SK-N-SH treated with all-trans-retinoic acid at 6 μM for 48 hours (cell line): ENCODE measurements around the gene KCNJ12.

Experiments
- ATAC-seq: fragments of 200-7000 bp; cut with Tn5 transposase; 3 replicates; pipeline ENCODE4 v1.9.1; 2020; ENCODE audit warnings: mild to moderate bottlenecking, moderate library complexity
- ARNTL ChIP-seq: fragments of 450-650 bp; formaldehyde crosslinking; IDR thresholded peaks from 2 replicates; pipeline ENCODE4 v1.5.0; 2020; ENCODE audit warnings: low read depth, mild to moderate bottlenecking, moderate library complexity, borderline replicate concordance
- BACH2 ChIP-seq: fragments of 250-450 bp; sonication (Bioruptor Pico); IDR thresholded peaks from 2 replicates; pipeline ENCODE4 v1.9.0; 2021; ENCODE audit warnings: mild to moderate bottlenecking, borderline replicate concordance
- CREB5 ChIP-seq: fragments of 250-450 bp; sonication (Bioruptor Pico); IDR thresholded peaks from 2 replicates; pipeline ENCODE4 v1.5.1; 2020; ENCODE audit warnings: low read depth, mild to moderate bottlenecking, moderate library complexity
- CSDC2 ChIP-seq: fragments of 250-450 bp; sonication (Bioruptor Pico); IDR thresholded peaks from 2 replicates; pipeline ENCODE4 v1.5.0; 2020; ENCODE audit warnings: mild to moderate bottlenecking, moderate library complexity
- CSRNP3 ChIP-seq: fragments of 250-450 bp; sonication (Bioruptor Pico); IDR thresholded peaks from 2 replicates; pipeline ENCODE4 v1.5.1; 2021; ENCODE audit warnings: mild to moderate bottlenecking, moderate library complexity
- ESRRG ChIP-seq: fragments of 250-450 bp; sonication (Bioruptor Pico); IDR thresholded peaks from 2 replicates; pipeline ENCODE4 v1.6.1; 2021; ENCODE audit warnings: mild to moderate bottlenecking
- GLIS3 ChIP-seq: fragments of 250-450 bp; sonication (Bioruptor Pico); IDR thresholded peaks from 2 replicates; pipeline ENCODE4 v1.5.0; 2020; ENCODE audit warnings: mild to moderate bottlenecking, moderate library complexity
- ISL1 ChIP-seq: fragments of 250-450 bp; sonication (Bioruptor Pico); IDR thresholded peaks from 2 replicates; pipeline ENCODE4 v2.1.2; 2022; ENCODE audit warnings: mild to moderate bottlenecking, moderate library complexity
- OSR1 ChIP-seq: fragments of 250-450 bp; sonication (Bioruptor Pico); IDR thresholded peaks from 2 replicates; pipeline ENCODE4 v1.8.0; 2022; ENCODE audit warnings: moderate library complexity, mild to moderate bottlenecking, inconsistent platforms
- POU6F1 ChIP-seq: fragments of 250-450 bp; sonication (Bioruptor Pico); IDR thresholded peaks from 2 replicates; pipeline ENCODE4 v1.8.0; 2021; ENCODE audit warnings: low read depth, mild to moderate bottlenecking, moderate library complexity, borderline replicate concordance
- PPARA ChIP-seq: fragments of 250-450 bp; sonication (Bioruptor Pico); IDR thresholded peaks from 2 replicates; pipeline ENCODE4 v1.5.0; 2020; ENCODE audit warnings: mild to moderate bottlenecking, borderline replicate concordance
- RARB ChIP-seq: fragments of 250-450 bp; sonication (Bioruptor Pico); IDR thresholded peaks from 2 replicates; pipeline ENCODE4 v1.8.0; 2021; ENCODE audit warnings: mild to moderate bottlenecking, moderate library complexity
- SNAI2 ChIP-seq: fragments of 250-450 bp; sonication (Bioruptor Pico); IDR thresholded peaks from 2 replicates; pipeline ENCODE4 v1.5.0; 2020; ENCODE audit warnings: mild to moderate bottlenecking, moderate library complexity
- TCF4 ChIP-seq: fragments of 250-450 bp; sonication (Bioruptor Pico); IDR thresholded peaks from 2 replicates; pipeline ENCODE4 v1.8.0; 2021; ENCODE audit warnings: mild to moderate bottlenecking, moderate library complexity, borderline replicate concordance
- TOX ChIP-seq: fragments of 250-450 bp; sonication (Bioruptor Pico); IDR thresholded peaks from 2 replicates; pipeline ENCODE4 v1.8.0; 2021; ENCODE audit warnings: mild to moderate bottlenecking, moderate library complexity, borderline replicate concordance
- ZC3H10 ChIP-seq: fragments of 250-450 bp; sonication (Bioruptor Pico); IDR thresholded peaks from 2 replicates; pipeline ENCODE4 v1.5.1; 2021; ENCODE audit warnings: mild to moderate bottlenecking, moderate library complexity
- ZFP3 ChIP-seq: fragments of 250-450 bp; sonication (Bioruptor Pico); IDR thresholded peaks from 2 replicates; pipeline ENCODE4 v1.5.0; 2020; ENCODE audit warnings: mild to moderate bottlenecking, moderate library complexity
- ZFP30 ChIP-seq: fragments of 450-650 bp; formaldehyde crosslinking; IDR thresholded peaks from 2 replicates; pipeline ENCODE4 v1.5.0; 2022; ENCODE audit warnings: mild to moderate bottlenecking, moderate library complexity
- ZNF565 ChIP-seq: fragments of 450-650 bp; formaldehyde crosslinking; conservative IDR thresholded peaks from 2 replicates; pipeline ENCODE4 v1.5.0; 2020; ENCODE audit warnings: low read depth, mild to moderate bottlenecking, moderate library complexity
- ZNF70 ChIP-seq: fragments of 450-650 bp; formaldehyde crosslinking; IDR thresholded peaks from 2 replicates; pipeline ENCODE4 v1.5.0; 2020; ENCODE audit warnings: mild to moderate bottlenecking, moderate library complexity
- ZNF8 ChIP-seq: fragments of 450-650 bp; formaldehyde crosslinking; IDR thresholded peaks from 2 replicates; pipeline ENCODE4 v1.5.0; 2020; ENCODE audit warnings: mild to moderate bottlenecking, moderate library complexity
- TF ChIP-seq, protein P1 (sequence below): fragments of 250-450 bp; sonication (Bioruptor Pico); IDR thresholded peaks from 2 replicates; pipeline ENCODE4 v1.8.0; 2020; ENCODE audit warnings: mild to moderate bottlenecking, moderate library complexity, borderline replicate concordance

KCNJ12 gene

GRCh38 chr17:21370430-21370829, 5.7 kb upstream of the KCNJ12 start:
- TF ChIP-seq BACH2 (CRISPR knock-in tag) (no peak), SNAI2 (CRISPR knock-in tag) (no peak), ZNF8 (CRISPR knock-in tag) (no peak), ZC3H10 (CRISPR knock-in tag) (no peak), ZNF565 (CRISPR knock-in tag) (no peak), OSR1 (no peak), CSRNP3 (CRISPR knock-in tag) (no peak), CSDC2 (CRISPR knock-in tag) (no peak), ARNTL (CRISPR knock-in tag) (no peak), ESRRG (CRISPR knock-in tag) (no peak), PPARA (CRISPR knock-in tag) (no peak), ISL1 (no peak), ZFP3 (CRISPR knock-in tag) (no peak), ZNF70 (CRISPR knock-in tag) (no peak)
- TF ChIP-seq, protein P1, sequence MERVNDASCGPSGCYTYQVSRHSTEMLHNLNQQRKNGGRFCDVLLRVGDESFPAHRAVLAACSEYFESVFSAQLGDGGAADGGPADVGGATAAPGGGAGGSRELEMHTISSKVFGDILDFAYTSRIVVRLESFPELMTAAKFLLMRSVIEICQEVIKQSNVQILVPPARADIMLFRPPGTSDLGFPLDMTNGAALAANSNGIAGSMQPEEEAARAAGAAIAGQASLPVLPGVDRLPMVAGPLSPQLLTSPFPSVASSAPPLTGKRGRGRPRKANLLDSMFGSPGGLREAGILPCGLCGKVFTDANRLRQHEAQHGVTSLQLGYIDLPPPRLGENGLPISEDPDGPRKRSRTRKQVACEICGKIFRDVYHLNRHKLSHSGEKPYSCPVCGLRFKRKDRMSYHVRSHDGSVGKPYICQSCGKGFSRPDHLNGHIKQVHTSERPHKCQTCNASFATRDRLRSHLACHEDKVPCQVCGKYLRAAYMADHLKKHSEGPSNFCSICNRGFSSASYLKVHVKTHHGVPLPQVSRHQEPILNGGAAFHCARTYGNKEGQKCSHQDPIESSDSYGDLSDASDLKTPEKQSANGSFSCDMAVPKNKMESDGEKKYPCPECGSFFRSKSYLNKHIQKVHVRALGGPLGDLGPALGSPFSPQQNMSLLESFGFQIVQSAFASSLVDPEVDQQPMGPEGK (CRISPR knock-in tag), result no peak
- TF ChIP-seq, all 23 proteins: peak for 0
- ATAC-seq, result no peak

DNA sequence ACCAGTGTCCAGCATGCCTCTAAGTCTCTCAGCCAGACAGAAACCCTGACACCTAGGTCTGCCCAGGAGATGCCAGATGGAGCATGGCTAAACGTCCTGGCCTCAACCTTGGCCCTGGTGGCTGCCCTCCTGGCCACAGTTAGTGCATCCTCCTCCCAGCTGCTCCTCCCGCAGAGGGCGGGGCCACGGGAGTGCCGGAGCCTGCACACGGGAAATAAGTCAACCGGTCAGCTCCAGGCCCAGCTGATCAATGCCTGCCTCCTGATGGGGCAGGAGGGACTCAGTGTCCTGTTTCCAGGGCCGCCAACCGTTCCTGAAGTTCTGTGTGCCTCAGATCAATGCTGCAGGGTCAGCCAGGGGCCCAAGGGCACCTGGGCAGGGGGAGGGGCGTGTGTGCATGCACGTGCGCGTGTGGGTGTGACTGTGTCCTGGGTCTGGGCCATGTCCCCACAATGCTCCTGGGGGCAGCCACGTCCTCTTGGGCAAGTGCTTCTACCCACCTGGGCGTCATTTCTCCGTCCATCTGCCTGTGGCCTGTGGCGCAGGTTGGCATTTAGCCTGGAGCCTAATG, 4.6 kb upstream of the KCNJ12 start:
- TF ChIP-seq ISL1 (no peak), CREB5 (CRISPR knock-in tag) (no peak), PPARA (CRISPR knock-in tag) (no peak), OSR1 (no peak), ZC3H10 (CRISPR knock-in tag) (no peak), ZFP3 (CRISPR knock-in tag) (no peak), CSDC2 (CRISPR knock-in tag) (no peak), ARNTL (CRISPR knock-in tag) (no peak), ZNF565 (CRISPR knock-in tag) (no peak), TOX (CRISPR knock-in tag) (no peak), BACH2 (CRISPR knock-in tag) (no peak), GLIS3 (CRISPR knock-in tag) (no peak), ZNF70 (CRISPR knock-in tag) (no peak), RARB (CRISPR knock-in tag) (no peak), CSRNP3 (CRISPR knock-in tag) (no peak), ZFP30 (no peak), POU6F1 (CRISPR knock-in tag) (no peak)
- no peak for ATAC-seq

- no peak for ATAC-seq
- TF ChIP-seq CSRNP3 (CRISPR knock-in tag) (no peak), GLIS3 (CRISPR knock-in tag) (no peak), TCF4 (no peak), TOX (CRISPR knock-in tag) (no peak), OSR1 (no peak), ZNF70 (CRISPR knock-in tag) (no peak), BACH2 (CRISPR knock-in tag) (no peak), CREB5 (CRISPR knock-in tag) (no peak), ESRRG (CRISPR knock-in tag) (no peak), CSDC2 (CRISPR knock-in tag) (no peak), ZFP30 (no peak), ISL1 (no peak), ZFP3 (CRISPR knock-in tag) (no peak), RARB (CRISPR knock-in tag) (no peak)
- TF ChIP-seq, protein P1 (CRISPR knock-in tag), result no peak
These were observed 3.8 kb upstream of the KCNJ12 start for GRCh38 chr17:21372256-21372954.
